GM12878 (cell line): ENCODE results near the gene IFNGR2. TPM values are rescaled to one million over a fixed set of nuclear protein-coding genes. Genes with fewer than 3 reads are reported as not detected.

Experiments
- CHD2 ChIP-seq: IDR thresholded peaks from 2 replicates; pipeline ENCODE4 v1.6.1; 2011; ENCODE audit warnings: low read depth, low read length, improper control_type of control experiment, borderline replicate concordance
- E2F8 ChIP-seq: fragments of 450-650 bp; IDR thresholded peaks from 2 replicates; pipeline ENCODE4 v1.6.1; 2018; ENCODE audit warnings: mild to moderate bottlenecking, low read depth, moderate library complexity; ENCODE audit not compliant: partially characterized antibody
- ELK1 ChIP-seq: IDR thresholded peaks from 2 replicates; pipeline ENCODE4 v1.6.1; 2012; ENCODE audit warnings: low read depth, low read length, improper control_type of control experiment
- EP300 ChIP-seq, 2 experiments: fragments of 150-350 bp in 1 of 2; IDR thresholded peaks; 2 replicates each; pipeline ENCODE4 v1.6.1; 2011 to 2012; ENCODE audit warnings: low read depth in 2 of 2, low read length in 2 of 2, borderline replicate concordance in 1 of 2, improper control_type of control experiment in 1 of 2, inconsistent platforms in 1 of 2; ENCODE audit not compliant: control insufficient read depth in 1 of 2
- ETV6 ChIP-seq, 2 experiments: fragments of 450-650 bp in 1 of 2; IDR thresholded peaks in 1 of 2; conservative IDR thresholded peaks in 1 of 2; 2 replicates each; pipeline ENCODE4 v1.6.1; 2014; ENCODE audit warnings: antibody characterized with exemption in 1 of 2, borderline replicate concordance in 1 of 2, low read depth in 1 of 2, mild to moderate bottlenecking in 1 of 2, moderate library complexity in 1 of 2
- EZH2 ChIP-seq: IDR thresholded peaks from 2 replicates; pipeline ENCODE4 v1.6.1; 2012; ENCODE audit warnings: low read depth, mild to moderate bottlenecking, control low read depth, inconsistent platforms, low read length, borderline replicate concordance; ENCODE audit not compliant: control insufficient read depth
- FOXK2 ChIP-seq: fragments of 450-650 bp; IDR thresholded peaks from 2 replicates; pipeline ENCODE4 v1.6.1; 2017; ENCODE audit warnings: mild to moderate bottlenecking, moderate library complexity
- HCFC1 ChIP-seq: fragments of 150-350 bp; IDR thresholded peaks from 2 replicates; pipeline ENCODE4 v1.6.1; 2014; ENCODE audit warnings: low read length
- IKZF1 ChIP-seq: fragments of 450-650 bp; conservative IDR thresholded peaks from 2 replicates; pipeline ENCODE4 v1.6.1; 2017; ENCODE audit warnings: antibody characterized with exemption, mild to moderate bottlenecking
- JUNB ChIP-seq: IDR thresholded peaks from 2 replicates; pipeline ENCODE4 v1.6.1; 2016; ENCODE audit warnings: antibody characterized with exemption, mild to moderate bottlenecking
- KDM1A ChIP-seq: fragments of 200-600 bp; sonication (generic); IDR thresholded peaks from 2 replicates; pipeline ENCODE4 v1.6.1; 2016; ENCODE audit warnings: borderline replicate concordance
- MLLT1 ChIP-seq: fragments of 450-650 bp; IDR thresholded peaks from 2 replicates; pipeline ENCODE4 v1.6.1; 2016; ENCODE audit warnings: mild to moderate bottlenecking
- NR2C2 ChIP-seq: IDR thresholded peaks from 2 replicates; pipeline ENCODE4 v1.6.1; 2011; ENCODE audit warnings: borderline replicate concordance, low read depth; ENCODE audit not compliant: control insufficient read depth, insufficient read length
- PML ChIP-seq: IDR thresholded peaks from 2 replicates; pipeline ENCODE4 v1.6.1; 2012; ENCODE audit warnings: low read length, inconsistent platforms
- POU2F2 ChIP-seq: IDR thresholded peaks from 3 replicates; pipeline ENCODE4 v1.6.1; 2011; ENCODE audit warnings: low read depth, mild to moderate bottlenecking, low read length, borderline replicate concordance
- RCOR1 ChIP-seq: conservative IDR thresholded peaks from 2 replicates; pipeline ENCODE4 v1.6.1; 2012; ENCODE audit warnings: low read depth, low read length, improper control_type of control experiment
- RFX5 ChIP-seq: IDR thresholded peaks from 2 replicates; pipeline ENCODE4 v1.6.1; 2011; ENCODE audit warnings: low read depth, low read length, improper control_type of control experiment
- SIX5 ChIP-seq: IDR thresholded peaks from 2 replicates; pipeline ENCODE4 v1.6.1; 2011; ENCODE audit warnings: mild to moderate bottlenecking, low read depth, low read length, moderate library complexity; ENCODE audit not compliant: severe bottlenecking
- SMC3 ChIP-seq: IDR thresholded peaks from 2 replicates; pipeline ENCODE4 v1.6.1; 2011; ENCODE audit warnings: low read length, improper control_type of control experiment, borderline replicate concordance
- SPI1 ChIP-seq: IDR thresholded peaks from 2 replicates; pipeline ENCODE4 v1.6.1; 2011; ENCODE audit warnings: low read depth, mild to moderate bottlenecking, low read length, moderate library complexity, borderline replicate concordance; ENCODE audit not compliant: insufficient read depth
- SREBF2 ChIP-seq: IDR thresholded peaks from 2 replicates; pipeline ENCODE4 v1.6.1; 2012; ENCODE audit warnings: mild to moderate bottlenecking, low read length
- STAT1 ChIP-seq: fragments of 450-650 bp; conservative IDR thresholded peaks from 2 replicates; pipeline ENCODE4 v1.6.1; 2014; ENCODE audit warnings: antibody characterized with exemption, mild to moderate bottlenecking
- SUPT20H ChIP-seq: IDR thresholded peaks from 2 replicates; pipeline ENCODE4 v1.6.1; 2011; ENCODE audit warnings: low read depth, mild to moderate bottlenecking, low read length, moderate library complexity, borderline replicate concordance; ENCODE audit not compliant: control insufficient read depth
- TCF7 ChIP-seq: IDR thresholded peaks from 2 replicates; pipeline ENCODE4 v1.6.1; 2014; ENCODE audit warnings: antibody characterized with exemption, borderline replicate concordance
- ZNF217 ChIP-seq: fragments of 450-650 bp; IDR thresholded peaks from 2 replicates; pipeline ENCODE4 v1.6.1; 2017; ENCODE audit warnings: antibody characterized with exemption, mild to moderate bottlenecking
- polyA plus RNA-seq, 11 experiments: library from polyadenylated mRNA; depleted of rRNA in 4 of 11; unstranded in 6 of 11; stranded (reverse) in 5 of 11; fragments of >200 nt; fragmentation: Nextera tagmentation in 4 of 11; fragmentation: Illumina TruSeq in 1 of 11; extraction: Ambion mirVana in 4 of 11; extraction: Trizol in 1 of 11; gene quantifications; 1 replicate in 1 of 11; 2 replicates in 10 of 11; pipeline versions ENCODE4 v1.2.1 to v1.2.3, GENCODE V29; 2011 to 2016; ENCODE audit warnings: inconsistent platforms in 2 of 11, missing spikeins in 2 of 11, low read depth in 1 of 11
- total RNA-seq, 4 experiments: library from RNA; depleted of rRNA in 3 of 4; stranded (reverse); fragments of >200 nt in 3 of 4; fragmentation: Illumina TruSeq in 1 of 4; extraction: Trizol in 1 of 4; gene quantifications; 2 replicates each; pipeline versions ENCODE4 v1.2.1 to v1.2.3, GENCODE V29; 2013 to 2021

Gene IFNGR2
- total and polyA plus RNA-seq, 10 of the 15 experiments (the other 5 are each of a cell fraction or from before 2014, with no cell fraction given): 23.6 to 98.8 (median 77.0) TPM

GRCh38 chr21:33441489-33442477 lies 38.6 kb downstream of the IFNGR2 start (continued):
- TF ChIP-seq ELK1 (no peak), SUPT20H (no peak), JUNB (peak; percentile 64), STAT1 (no peak), IKZF1 (peak; percentile 98), CHD2 (no peak), EP300 (IDR thresholded peaks at IDR 0.05; ENCODE audit: borderline replicate concordance in 1 of 2, control insufficient read depth in 1 of 2, low read depth in 2 of 2, low read length in 2 of 2) (no peak; a peak in 1 of 4 replicates), POU2F2 (peak; percentile 45; the same call in 1 of the 3 replicates), PML (peak; percentile 62), TCF7 (no peak), SPI1 (peak; percentile 20; the same call in 1 of the 2 replicates), ZNF217 (no peak), MLLT1 (no peak), RCOR1 (no peak), ETV6 (conservative IDR thresholded peaks at IDR 0.05 in 1 of 2, IDR thresholded peaks at IDR 0.05 in 1 of 2; ENCODE audit: borderline replicate concordance in 1 of 2, low read depth in 1 of 2) (peak in 1 of 2 experiments; percentile 69; a peak in 2 of 4 replicates), SMC3 (peak; percentile 22; the same call in 1 of the 2 replicates), SREBF2 (no peak), NR2C2 (no peak), EZH2 (no peak), FOXK2 (no peak), KDM1A (no peak), HCFC1 (no peak), SIX5 (no peak), RFX5 (no peak), E2F8 (no peak)
